Measurements from ENCODE around the gene ILDR2.

Gene ILDR2

DNA sequence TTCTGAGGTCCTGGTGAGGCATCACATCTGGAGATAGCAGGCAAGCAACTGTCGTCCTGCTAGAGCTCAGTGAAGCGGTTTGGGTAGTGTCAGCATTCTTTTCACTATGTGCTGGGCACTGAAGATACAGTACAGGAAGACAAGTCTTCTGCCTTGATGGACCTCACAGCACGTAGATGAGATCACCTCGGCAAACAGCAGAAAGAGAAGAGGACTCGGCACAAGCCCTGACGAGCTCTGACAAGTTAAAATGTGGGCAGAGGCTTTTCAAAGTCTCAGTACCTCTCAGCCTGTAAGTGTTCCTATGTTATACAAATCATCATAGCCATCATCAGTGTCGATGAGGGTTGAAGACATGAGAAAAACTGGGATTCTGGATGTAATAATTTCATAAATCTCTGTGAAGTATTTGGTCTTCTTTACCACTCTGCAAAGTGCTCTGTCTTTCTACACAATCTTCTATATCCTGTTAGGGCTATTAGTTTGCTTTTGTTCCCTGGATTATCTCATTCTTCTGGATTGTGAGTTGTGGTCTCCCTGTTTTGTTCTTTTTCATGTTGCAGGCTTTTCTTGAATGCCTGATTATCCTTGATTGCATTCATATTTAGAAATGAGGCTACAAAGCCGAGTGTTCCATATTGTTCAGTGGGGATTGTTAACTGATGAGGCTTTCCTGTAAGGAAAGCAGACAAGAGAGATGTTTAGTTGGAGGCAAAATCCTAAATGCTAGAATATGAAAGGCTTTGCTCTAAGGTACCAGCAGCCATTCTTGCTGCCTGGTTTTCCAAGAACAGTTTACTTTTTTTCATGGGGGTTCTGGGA lies 38.0 kb upstream of the ILDR2 start:
- H3K18ac ChIP-seq (ENCODE audit: low read length) = no peak overlapping the region
- H2BK120ac ChIP-seq (ENCODE audit: low read depth, low read length) = no peak overlapping the region
- peak overlapping the region; percentile 55 for H2AFZ ChIP-seq (ENCODE audit: low read length)
- H3K23ac ChIP-seq (ENCODE audit: low read depth, low read length, poor library complexity) = peak overlapping the region; percentile 17
- H2BK15ac ChIP-seq (ENCODE audit: low read length) = peak overlapping the region; percentile 94
- no peak overlapping the region for H3K4ac ChIP-seq (ENCODE audit: low read length)
- H3K36me3 ChIP-seq (replicated peaks in 1 of 2; ENCODE audit: control insufficient read depth in 2 of 2, insufficient read depth in 2 of 2, low read length in 2 of 2) = no peaks in the 10 kb centered on the region
- no peak overlapping the region for H2BK12ac ChIP-seq (ENCODE audit: low read length)
- WGBS, 2 donors (ENCODE audit: extremely low coverage in 2 of 2, insufficient read length in 2 of 2, insufficient replicate concordance in 1 of 2) = no CpG with 5 or more reads among the region's 8 CpGs
- peaks cover 0 to 2% of the 10 kb centered on the region in 2 donors for H3K9me3 ChIP-seq (replicated peaks in 1 of 2; ENCODE audit: control insufficient read depth in 2 of 2, insufficient read depth in 1 of 2, low read depth in 1 of 2, low read length in 2 of 2)
- H3K4me1 ChIP-seq (ENCODE audit: control insufficient read depth in 2 of 2, insufficient read depth in 1 of 2, low read depth in 1 of 2, low read length in 2 of 2) = peaks cover 0 to 3% of the 10 kb centered on the region in 2 donors
- H3K9ac ChIP-seq (ENCODE audit: low read depth, low read length, poor library complexity) = no peak overlapping the region
- no peak overlapping the region for H3K14ac ChIP-seq (ENCODE audit: low read length)
- no peak overlapping the region for H2BK5ac ChIP-seq (ENCODE audit: low read length)
- no peak overlapping the region for H2AK5ac ChIP-seq (ENCODE audit: low read depth, low read length)
- no peak overlapping the region for H4K91ac ChIP-seq (ENCODE audit: low read depth, low read length, poor library complexity)
- no peaks in the 10 kb centered on the region for H3K27me3 ChIP-seq (ENCODE audit: control insufficient read depth in 3 of 3, insufficient read depth in 3 of 3, low read depth in 1 of 3, low read length in 3 of 3)
- no peak overlapping the region for H3K4me2 ChIP-seq (ENCODE audit: insufficient read depth, low read length, poor library complexity, severe bottlenecking)
- no peak overlapping the region for H4K8ac ChIP-seq (ENCODE audit: low read depth, low read length)
- H3K79me1 ChIP-seq (ENCODE audit: low read depth, low read length) = no peaks in the 10 kb centered on the region
- H3K27ac ChIP-seq (replicated peaks; ENCODE audit: low read length) = no peak overlapping the region
- DNase-seq (ENCODE audit: low spot score) = no peak
- no peak overlapping the region for H3K4me3 ChIP-seq (ENCODE audit: low read length in 2 of 2)

DNA sequence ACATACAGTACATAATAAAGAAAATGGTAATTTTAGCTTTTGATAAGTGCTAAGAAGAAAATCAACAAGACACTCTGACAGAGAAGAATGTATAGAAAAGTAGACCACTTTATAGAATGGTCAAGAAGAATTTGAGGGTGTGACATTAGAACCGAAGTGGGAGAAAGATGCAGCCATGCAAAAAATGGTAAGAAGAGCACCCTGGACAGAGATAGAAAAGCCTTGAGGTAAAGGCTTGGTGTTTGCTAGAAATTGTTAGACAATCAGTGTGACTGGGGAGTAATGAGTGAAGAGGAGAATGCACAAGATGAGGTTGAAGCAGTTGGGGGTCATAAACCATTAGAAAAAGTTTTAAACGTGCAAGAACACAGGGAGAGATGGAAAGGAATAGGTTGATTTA lies 37.2 kb upstream of the ILDR2 start:
- H3K4me1 ChIP-seq (ENCODE audit: control insufficient read depth in 2 of 2, insufficient read depth in 1 of 2, low read depth in 1 of 2, low read length in 2 of 2) = peaks cover 0 to 2% of the 10 kb centered on the region in 2 donors
- no peak overlapping the region for H2BK12ac ChIP-seq (ENCODE audit: low read length)
- no peak for DNase-seq (ENCODE audit: low spot score)
- H3K4me3 ChIP-seq (ENCODE audit: low read length in 2 of 2) = no peak overlapping the region
- H2BK5ac ChIP-seq (ENCODE audit: low read length) = no peak overlapping the region
- H3K9ac ChIP-seq (ENCODE audit: low read depth, low read length, poor library complexity) = no peak overlapping the region
- no peak overlapping the region for H2BK120ac ChIP-seq (ENCODE audit: low read depth, low read length)
- H2BK15ac ChIP-seq (ENCODE audit: low read length) = no peak overlapping the region
- H4K91ac ChIP-seq (ENCODE audit: low read depth, low read length, poor library complexity) = no peak overlapping the region
- H2AK5ac ChIP-seq (ENCODE audit: low read depth, low read length) = no peak overlapping the region
- H3K27me3 ChIP-seq (ENCODE audit: control insufficient read depth in 3 of 3, insufficient read depth in 3 of 3, low read depth in 1 of 3, low read length in 3 of 3) = no peaks in the 10 kb centered on the region
- no peak overlapping the region for H3K14ac ChIP-seq (ENCODE audit: low read length)
- H3K4ac ChIP-seq (ENCODE audit: low read length) = no peak overlapping the region
- H3K79me1 ChIP-seq (ENCODE audit: low read depth, low read length) = no peaks in the 10 kb centered on the region
- no peak overlapping the region for H2AFZ ChIP-seq (ENCODE audit: low read length)
- H3K4me2 ChIP-seq (ENCODE audit: insufficient read depth, low read length, poor library complexity, severe bottlenecking) = no peak overlapping the region
- H3K9me3 ChIP-seq (replicated peaks in 1 of 2; ENCODE audit: control insufficient read depth in 2 of 2, insufficient read depth in 1 of 2, low read depth in 1 of 2, low read length in 2 of 2) = peaks cover 0 to 2% of the 10 kb centered on the region in 2 donors
- no peak overlapping the region for H4K8ac ChIP-seq (ENCODE audit: low read depth, low read length)
- WGBS, 2 donors (ENCODE audit: extremely low coverage in 2 of 2, insufficient read length in 2 of 2, insufficient replicate concordance in 1 of 2) = no CpG with 5 or more reads among the region's 2 CpGs
- no peaks in the 10 kb centered on the region for H3K36me3 ChIP-seq (replicated peaks in 1 of 2; ENCODE audit: control insufficient read depth in 2 of 2, insufficient read depth in 2 of 2, low read length in 2 of 2)
- no peak overlapping the region for H3K23ac ChIP-seq (ENCODE audit: low read depth, low read length, poor library complexity)
- H3K18ac ChIP-seq (ENCODE audit: low read length) = no peak overlapping the region
- no peak overlapping the region for H3K27ac ChIP-seq (replicated peaks; ENCODE audit: low read length)

DNA sequence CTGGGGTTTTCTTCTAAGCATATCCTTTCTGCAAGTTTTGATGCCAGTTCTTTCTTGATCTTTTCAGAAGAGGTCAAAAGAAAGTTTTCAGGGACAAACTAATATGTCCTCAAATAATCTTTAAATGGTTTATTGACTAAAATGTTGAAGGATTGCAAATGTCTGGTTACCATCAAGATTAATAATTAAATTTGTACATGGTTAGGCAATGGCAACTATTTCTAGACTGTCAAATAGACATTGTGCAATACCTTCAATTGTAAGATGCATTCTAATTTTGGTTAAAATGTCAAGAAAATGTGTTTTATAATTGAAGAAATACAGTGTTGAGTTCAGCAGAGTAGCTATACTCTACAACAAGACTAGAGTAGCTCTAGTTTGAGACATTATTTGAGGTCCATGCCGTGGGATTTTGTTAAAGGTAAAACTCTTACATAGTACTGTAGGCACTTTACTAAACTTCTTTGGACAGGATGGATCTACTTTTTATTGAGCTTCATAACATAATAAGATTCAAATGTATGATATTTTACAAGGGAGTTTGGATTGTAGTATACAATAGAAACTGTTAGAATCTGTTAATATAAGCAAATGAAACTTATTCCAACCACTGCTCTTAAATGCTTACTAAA lies 36.3 kb upstream of the ILDR2 start:
- Histone ChIP-seq H2BK5ac (ENCODE audit: low read length) (no peak overlapping the region), H3K36me3 (replicated peaks in 1 of 2; ENCODE audit: control insufficient read depth in 2 of 2, insufficient read depth in 2 of 2, low read length in 2 of 2) (no peaks in the 10 kb centered on the region), H2BK12ac (ENCODE audit: low read length) (no peak overlapping the region), H3K79me1 (ENCODE audit: low read depth, low read length) (no peaks in the 10 kb centered on the region), H3K23ac (ENCODE audit: low read depth, low read length, poor library complexity) (no peak overlapping the region), H3K4me2 (ENCODE audit: insufficient read depth, low read length, poor library complexity, severe bottlenecking) (no peak overlapping the region), H3K9ac (ENCODE audit: low read depth, low read length, poor library complexity) (no peak overlapping the region), H2AK5ac (ENCODE audit: low read depth, low read length) (no peak overlapping the region), H3K4me3 (ENCODE audit: low read length in 2 of 2) (no peak overlapping the region), H2BK120ac (ENCODE audit: low read depth, low read length) (no peak overlapping the region), H3K4ac (ENCODE audit: low read length) (no peak overlapping the region), H4K8ac (ENCODE audit: low read depth, low read length) (no peak overlapping the region), H3K27ac (replicated peaks; ENCODE audit: low read length) (no peak overlapping the region), H3K14ac (ENCODE audit: low read length) (no peak overlapping the region), H3K18ac (ENCODE audit: low read length) (no peak overlapping the region), H3K27me3 (ENCODE audit: control insufficient read depth in 3 of 3, insufficient read depth in 3 of 3, low read depth in 1 of 3, low read length in 3 of 3) (no peaks in the 10 kb centered on the region), H3K9me3 (replicated peaks in 1 of 2; ENCODE audit: control insufficient read depth in 2 of 2, insufficient read depth in 1 of 2, low read depth in 1 of 2, low read length in 2 of 2) (peaks cover 0 to 2% of the 10 kb centered on the region in 2 donors), H2BK15ac (ENCODE audit: low read length) (no peak overlapping the region), H3K4me1 (ENCODE audit: control insufficient read depth in 2 of 2, insufficient read depth in 1 of 2, low read depth in 1 of 2, low read length in 2 of 2) (peaks cover 0 to 2% of the 10 kb centered on the region in 2 donors), H4K91ac (ENCODE audit: low read depth, low read length, poor library complexity) (no peak overlapping the region), H2AFZ (ENCODE audit: low read length) (no peak overlapping the region)
- DNase-seq (ENCODE audit: low spot score) = no peak
- no CpG with 5 or more reads among the region's 1 CpG for WGBS, 2 donors (ENCODE audit: extremely low coverage in 2 of 2, insufficient read length in 2 of 2, insufficient replicate concordance in 1 of 2)

DNA sequence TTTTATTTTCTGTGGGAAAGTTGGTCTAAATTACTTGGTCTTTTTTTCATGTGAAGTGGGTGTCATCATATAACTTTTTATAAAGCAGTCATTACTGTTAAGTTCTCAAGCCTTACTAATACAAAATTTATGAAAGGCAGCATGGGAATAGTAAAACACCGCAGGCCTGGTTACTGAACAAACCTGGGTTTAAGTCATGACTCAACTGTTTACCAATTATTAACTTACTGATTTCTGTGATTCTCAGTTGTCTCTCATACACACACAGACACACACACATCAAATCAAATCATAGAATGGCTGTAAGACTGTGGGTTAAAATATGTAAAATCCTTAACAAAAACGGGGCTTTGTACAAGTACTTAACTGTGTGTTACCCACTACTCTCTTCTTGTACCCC lies 28.4 kb upstream of the ILDR2 start:
- H2AK5ac ChIP-seq (ENCODE audit: low read depth, low read length) = no peak overlapping the region

More for the DNA sequence above, 28.4 kb upstream of the ILDR2 start:
- Histone ChIP-seq H3K27ac (replicated peaks; ENCODE audit: low read length) (no peak overlapping the region), H3K9ac (ENCODE audit: low read depth, low read length, poor library complexity) (no peak overlapping the region), H4K91ac (ENCODE audit: low read depth, low read length, poor library complexity) (no peak overlapping the region), H3K4ac (ENCODE audit: low read length) (no peak overlapping the region), H3K18ac (ENCODE audit: low read length) (no peak overlapping the region), H2BK120ac (ENCODE audit: low read depth, low read length) (no peak overlapping the region), H3K4me2 (ENCODE audit: insufficient read depth, low read length, poor library complexity, severe bottlenecking) (no peak overlapping the region), H3K79me1 (ENCODE audit: low read depth, low read length) (no peaks in the 10 kb centered on the region), H2BK15ac (ENCODE audit: low read length) (no peak overlapping the region), H3K14ac (ENCODE audit: low read length) (no peak overlapping the region), H3K9me3 (replicated peaks in 1 of 2; ENCODE audit: control insufficient read depth in 2 of 2, insufficient read depth in 1 of 2, low read depth in 1 of 2, low read length in 2 of 2) (no peaks in the 10 kb centered on the region), H2AFZ (ENCODE audit: low read length) (no peak overlapping the region), H3K4me3 (ENCODE audit: low read length in 2 of 2) (no peak overlapping the region), H2BK5ac (ENCODE audit: low read length) (no peak overlapping the region), H2BK12ac (ENCODE audit: low read length) (no peak overlapping the region), H3K36me3 (replicated peaks in 1 of 2; ENCODE audit: control insufficient read depth in 2 of 2, insufficient read depth in 2 of 2, low read length in 2 of 2) (no peaks in the 10 kb centered on the region), H3K27me3 (ENCODE audit: control insufficient read depth in 3 of 3, insufficient read depth in 3 of 3, low read depth in 1 of 3, low read length in 3 of 3) (no peaks in the 10 kb centered on the region), H3K23ac (ENCODE audit: low read depth, low read length, poor library complexity) (no peak overlapping the region), H3K4me1 (ENCODE audit: control insufficient read depth in 2 of 2, insufficient read depth in 1 of 2, low read depth in 1 of 2, low read length in 2 of 2) (no peaks in the 10 kb centered on the region), H4K8ac (ENCODE audit: low read depth, low read length) (no peak overlapping the region)
- DNase-seq (ENCODE audit: low spot score) = no peak
- no CpG with 5 or more reads among the region's 2 CpGs for WGBS, 2 donors (ENCODE audit: extremely low coverage in 2 of 2, insufficient read length in 2 of 2, insufficient replicate concordance in 1 of 2)

Measured in neuronal stem cell (in vitro differentiated cells).